ENCODE measurements around the gene KAZN.

DNA sequence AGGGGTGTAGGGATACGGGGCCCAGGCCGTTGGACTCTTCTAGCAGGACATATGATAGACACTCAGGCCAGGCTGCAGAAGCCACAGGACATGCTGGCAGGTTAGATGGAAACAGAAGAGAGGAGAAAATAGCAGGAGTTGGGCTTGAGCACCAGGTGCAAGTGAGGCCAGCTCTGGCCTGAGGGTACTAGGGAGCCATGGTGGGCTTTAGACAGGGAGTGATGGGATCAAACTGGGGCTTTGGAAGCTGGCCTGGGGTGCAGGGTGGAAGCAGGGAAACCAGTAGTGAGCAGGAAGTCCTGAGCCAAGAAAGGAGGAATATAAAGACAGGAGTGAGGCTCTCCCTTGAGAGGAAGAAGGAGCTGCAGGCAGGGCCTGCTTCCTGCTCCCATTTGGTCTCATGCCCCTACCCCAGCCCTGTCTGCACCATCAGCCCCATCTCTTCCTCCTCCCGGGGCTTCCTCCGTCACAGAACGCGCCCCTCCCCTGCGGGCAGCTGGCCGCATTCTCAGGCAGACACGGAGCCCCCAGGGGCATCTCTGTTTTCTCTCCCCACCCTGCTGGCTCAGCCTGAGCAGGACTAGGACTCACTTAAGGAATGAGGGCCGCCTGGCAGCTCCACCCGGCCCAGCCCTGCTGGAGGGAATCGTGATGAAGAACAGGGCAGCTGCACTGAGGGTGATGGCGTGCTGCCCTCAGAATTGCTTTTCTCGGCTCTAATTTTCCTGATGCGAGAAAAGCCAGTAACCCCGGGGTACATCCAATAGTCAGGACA, 389.5 kb downstream of the KAZN start:
- TF ChIP-seq SP3 (tag by site-specific recombination; IDR thresholded peaks at IDR 0.05) = no peak
- no peak for TF ChIP-seq ZNF558 (tag by site-specific recombination; IDR thresholded peaks at IDR 0.05)
- no peak for TF ChIP-seq ZNF175 (tag by site-specific recombination; IDR thresholded peaks at IDR 0.05)
- TF ChIP-seq KLF7 (tag by site-specific recombination; IDR thresholded peaks at IDR 0.05; ENCODE audit: borderline replicate concordance) = no peak
- TF ChIP-seq ZNF121 (tag by site-specific recombination; IDR thresholded peaks at IDR 0.05) = no peak
- no peak for TF ChIP-seq ZBTB7A (tag by site-specific recombination; IDR thresholded peaks at IDR 0.05; ENCODE audit: low read depth)
- no peak for TF ChIP-seq TCF7L2 (IDR thresholded peaks at IDR 0.05; ENCODE audit: borderline replicate concordance, low read depth, low read length)
- TF ChIP-seq, protein P1, sequence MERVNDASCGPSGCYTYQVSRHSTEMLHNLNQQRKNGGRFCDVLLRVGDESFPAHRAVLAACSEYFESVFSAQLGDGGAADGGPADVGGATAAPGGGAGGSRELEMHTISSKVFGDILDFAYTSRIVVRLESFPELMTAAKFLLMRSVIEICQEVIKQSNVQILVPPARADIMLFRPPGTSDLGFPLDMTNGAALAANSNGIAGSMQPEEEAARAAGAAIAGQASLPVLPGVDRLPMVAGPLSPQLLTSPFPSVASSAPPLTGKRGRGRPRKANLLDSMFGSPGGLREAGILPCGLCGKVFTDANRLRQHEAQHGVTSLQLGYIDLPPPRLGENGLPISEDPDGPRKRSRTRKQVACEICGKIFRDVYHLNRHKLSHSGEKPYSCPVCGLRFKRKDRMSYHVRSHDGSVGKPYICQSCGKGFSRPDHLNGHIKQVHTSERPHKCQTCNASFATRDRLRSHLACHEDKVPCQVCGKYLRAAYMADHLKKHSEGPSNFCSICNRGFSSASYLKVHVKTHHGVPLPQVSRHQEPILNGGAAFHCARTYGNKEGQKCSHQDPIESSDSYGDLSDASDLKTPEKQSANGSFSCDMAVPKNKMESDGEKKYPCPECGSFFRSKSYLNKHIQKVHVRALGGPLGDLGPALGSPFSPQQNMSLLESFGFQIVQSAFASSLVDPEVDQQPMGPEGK (tag by site-specific recombination; IDR thresholded peaks at IDR 0.05) = no peak
- TF ChIP-seq, protein P2, sequence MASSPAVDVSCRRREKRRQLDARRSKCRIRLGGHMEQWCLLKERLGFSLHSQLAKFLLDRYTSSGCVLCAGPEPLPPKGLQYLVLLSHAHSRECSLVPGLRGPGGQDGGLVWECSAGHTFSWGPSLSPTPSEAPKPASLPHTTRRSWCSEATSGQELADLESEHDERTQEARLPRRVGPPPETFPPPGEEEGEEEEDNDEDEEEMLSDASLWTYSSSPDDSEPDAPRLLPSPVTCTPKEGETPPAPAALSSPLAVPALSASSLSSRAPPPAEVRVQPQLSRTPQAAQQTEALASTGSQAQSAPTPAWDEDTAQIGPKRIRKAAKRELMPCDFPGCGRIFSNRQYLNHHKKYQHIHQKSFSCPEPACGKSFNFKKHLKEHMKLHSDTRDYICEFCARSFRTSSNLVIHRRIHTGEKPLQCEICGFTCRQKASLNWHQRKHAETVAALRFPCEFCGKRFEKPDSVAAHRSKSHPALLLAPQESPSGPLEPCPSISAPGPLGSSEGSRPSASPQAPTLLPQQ (tag by site-specific recombination; IDR thresholded peaks at IDR 0.05) = no peak

All from HEK293 (cell line).